Stimulated activated CD4-positive, alpha-beta T cell treated with anti-CD3 and anti-CD28 coated beads, Interleukin-12 subunit alpha, Interleukin-12 subunit beta, amount 100 ng/mL, for 24 hours (primary cell): Measurements from ENCODE around the gene PBRM1.
A peak's percentile ranks its signal among the peaks of the same experiment; 100 is the strongest.
"Not testable (repeated sequence)": the region's sequence is repeated elsewhere in the genome, so short reads cannot be mapped to it uniquely, and the experiment has no call there.

Experiments used
- DNase-seq, 2 experiments: peaks; one replicate each; pipeline ENCODE4 v3.0.0-alpha.2; 2020; ENCODE audit warnings: low read depth in 2 of 2

PBRM1 gene

GRCh38 chr3:52536369-52537164, 149.1 kb downstream of the PBRM1 start, which contains the start of gene UQCC5:
Gene UQCC5, plus strand, starts transcription at chr3:52536605. Its CDS starts 151 bp downstream, at chr3:52536756.
- peak; percentile 96 for DNase-seq

- DNase-seq, result no peak
These were observed 149.7 kb downstream of the PBRM1 start for GRCh38 chr3:52536112-52536368.

- DNase-seq, result no peak
These were observed 150.2 kb downstream of the PBRM1 start for GRCh38 chr3:52535411-52536111.

GRCh38 chr3:52534281-52535183, 151.2 kb downstream of the PBRM1 start:
- no peak for DNase-seq

- DNase-seq, result peak; percentile 39 to 59
These were observed 152.0 kb downstream of the PBRM1 start, which contains the start of gene NT5DC2 for GRCh38 chr3:52533623-52534280. Gene NT5DC2, minus strand, starts transcription at chr3:52533857. Its CDS starts 120 bp downstream, at chr3:52533737.

GRCh38 chr3:52532838-52533622, 152.7 kb downstream of the PBRM1 start:
- peak in 1 of 2 experiments; percentile 11 for DNase-seq

GRCh38 chr3:52532517-52532837, 153.2 kb downstream of the PBRM1 start:
- no peak for DNase-seq

- DNase-seq, result no peak
These were observed 153.7 kb downstream of the PBRM1 start for GRCh38 chr3:52531860-52532516.

- DNase-seq, result no peak
These were observed 154.5 kb downstream of the PBRM1 start for GRCh38 chr3:52530918-52531826.

- no peak for DNase-seq
These were observed 156.1 kb downstream of the PBRM1 start for GRCh38 chr3:52529376-52530333.

GRCh38 chr3:52528586-52529375, 156.9 kb downstream of the PBRM1 start:
- DNase-seq, result no peak

GRCh38 chr3:52527732-52528585, 157.8 kb downstream of the PBRM1 start:
- DNase-seq, result no peak

GRCh38 chr3:52527039-52527731, 158.5 kb downstream of the PBRM1 start:
- DNase-seq, result no peak

GRCh38 chr3:52526671-52527038, 159.1 kb downstream of the PBRM1 start:
- DNase-seq, result not testable (repeated sequence)

- no peak for DNase-seq
These were observed 159.8 kb downstream of the PBRM1 start for GRCh38 chr3:52525680-52526561.
